ENCODE measurements around the gene LRRC32.
"Not testable (repeated sequence)": the region's sequence is repeated elsewhere in the genome, so short reads cannot be mapped to it uniquely, and the experiment has no call there.

LRRC32 gene

GRCh38 chr11:76648061-76648460, 22.5 kb downstream of the LRRC32 start:
- DNase-seq (ENCODE audit: low read depth) = no peak

- DNase-seq (ENCODE audit: low read depth) = no peak
Observed at GRCh38 chr11:76646882-76647534, 23.5 kb downstream of the LRRC32 start.

GRCh38 chr11:76644591-76644990, 26.0 kb downstream of the LRRC32 start:
- no peak for DNase-seq (ENCODE audit: low read depth)

GRCh38 chr11:76643711-76644110, 26.8 kb downstream of the LRRC32 start:
- DNase-seq (ENCODE audit: low read depth) = not testable (repeated sequence)

- no peak for DNase-seq (ENCODE audit: low read depth)
Observed at GRCh38 chr11:76642341-76642740, 28.2 kb downstream of the LRRC32 start.

GRCh38 chr11:76641905-76642304, 28.6 kb downstream of the LRRC32 start:
- no peak for DNase-seq (ENCODE audit: low read depth)

GRCh38 chr11:76640501-76640900, 30.0 kb downstream of the LRRC32 start:
- no peak for DNase-seq (ENCODE audit: low read depth)

- DNase-seq (ENCODE audit: low read depth) = no peak
Observed at GRCh38 chr11:76639621-76640020, 30.9 kb downstream of the LRRC32 start.

GRCh38 chr11:76638270-76639197, 32.0 kb downstream of the LRRC32 start:
- no peak for DNase-seq (ENCODE audit: low read depth)

- no peak for DNase-seq (ENCODE audit: low read depth)
Observed at GRCh38 chr11:76637491-76638269, 32.9 kb downstream of the LRRC32 start.

- DNase-seq (ENCODE audit: low read depth) = no peak
Observed at GRCh38 chr11:76636826-76637460, 33.6 kb downstream of the LRRC32 start.

- DNase-seq (ENCODE audit: low read depth) = no peak
Observed at GRCh38 chr11:76635991-76636738, 34.4 kb downstream of the LRRC32 start.

- no peak for DNase-seq (ENCODE audit: low read depth)
Observed at GRCh38 chr11:76634886-76635285, 35.7 kb downstream of the LRRC32 start.

GRCh38 chr11:76632492-76632891, 38.1 kb downstream of the LRRC32 start:
- no peak for DNase-seq (ENCODE audit: low read depth)

GRCh38 chr11:76631566-76632308, 38.8 kb downstream of the LRRC32 start:
- no peak for DNase-seq (ENCODE audit: low read depth)

- DNase-seq (ENCODE audit: low read depth) = no peak
Observed at GRCh38 chr11:76630600-76631281, 39.8 kb downstream of the LRRC32 start.

- DNase-seq (ENCODE audit: low read depth) = no peak
Observed at GRCh38 chr11:76629853-76630599, 40.5 kb downstream of the LRRC32 start.

GRCh38 chr11:76629116-76629852, 41.3 kb downstream of the LRRC32 start:
- DNase-seq (ENCODE audit: low read depth) = no peak
